ENCODE measurements around the gene CDH23.

CDH23 gene

GRCh38 chr10:71739358-71739900 lies 342.7 kb downstream of the CDH23 start:
- no peak for TF ChIP-seq CTCF (conservative IDR thresholded peaks at IDR 0.05)
- H3K27ac ChIP-seq: no peak overlapping the region

GRCh38 chr10:71740069-71740653 lies 343.4 kb downstream of the CDH23 start:
- no peak for TF ChIP-seq CTCF (conservative IDR thresholded peaks at IDR 0.05)
- no peak overlapping the region for H3K27ac ChIP-seq

- H3K27ac ChIP-seq: no peak overlapping the region
Observed at GRCh38 chr10:71741029-71741428, 344.3 kb downstream of the CDH23 start.

GRCh38 chr10:71741671-71742070 lies 345.0 kb downstream of the CDH23 start:
- no peak for TF ChIP-seq CTCF (conservative IDR thresholded peaks at IDR 0.05)
- H3K27ac ChIP-seq: no peak overlapping the region

More at GRCh38 chr10:71741029-71741428, 344.3 kb downstream of the CDH23 start:
- TF ChIP-seq CTCF (conservative IDR thresholded peaks at IDR 0.05): no peak

- no peak overlapping the region for H3K27ac ChIP-seq
- TF ChIP-seq CTCF (conservative IDR thresholded peaks at IDR 0.05): no peak
Observed at GRCh38 chr10:71742301-71743088, 345.8 kb downstream of the CDH23 start.

GRCh38 chr10:71743089-71743838 lies 346.5 kb downstream of the CDH23 start:
- TF ChIP-seq CTCF (conservative IDR thresholded peaks at IDR 0.05): no peak
- no peak overlapping the region for H3K27ac ChIP-seq

GRCh38 chr10:71743866-71744265 lies 347.1 kb downstream of the CDH23 start:
- H3K27ac ChIP-seq: no peak overlapping the region
- no peak for TF ChIP-seq CTCF (conservative IDR thresholded peaks at IDR 0.05)

Data from VCaP (cell line).